AG04450 (cell line): ENCODE results near the gene ZDHHC1. TPM values are rescaled to one million over a fixed set of nuclear protein-coding genes. Genes with fewer than 3 reads are reported as not detected.

ENCODE experiments used
- CTCF ChIA-PET: fragments of 300-600, 350-600 bp; formaldehyde crosslinking; extraction: SDS; loops from one replicate; lab custom pipeline; 2022; ENCODE audit warnings: antibody characterized with exemption, inconsistent platforms; lab: Charles Lee
- POLR2A ChIA-PET: fragments of 350-600 bp; formaldehyde crosslinking; extraction: SDS; loops from one replicate; lab custom pipeline; 2021; ENCODE audit warnings: antibody characterized with exemption, inconsistent platforms; lab: Yijun Ruan, JAX
- DNase-seq: peaks from one replicate; pipeline ENCODE4 v3.0.0-alpha.2; 2011; ENCODE audit warnings: low read depth, low spot score
- H3K27ac ChIP-seq: one replicate; pipeline ENCODE4 v1.5.1; 2012; ENCODE audit warnings: low read depth, low read length, control low read depth
- H3K27me3 ChIP-seq: one replicate; pipeline ENCODE4 v1.6.0; 2012; ENCODE audit warnings: low read length; ENCODE audit not compliant: control insufficient read depth, insufficient read depth
- H3K4me3 ChIP-seq: 2 replicates; pipeline ENCODE4 v1.5.1; 2011; ENCODE audit warnings: mild to moderate bottlenecking, low read depth, low read length, control low read depth
- H3K9me3 ChIP-seq: 2 replicates; pipeline ENCODE4 v1.5.1; 2012; ENCODE audit warnings: low read length; ENCODE audit not compliant: control insufficient read depth, insufficient read depth
- CTCF ChIP-seq: IDR thresholded peaks from 2 replicates; pipeline ENCODE4 v1.5.1; 2011; ENCODE audit warnings: low read depth, low read length, control low read depth, inconsistent platforms
- polyA plus RNA-seq: library from polyadenylated mRNA; depleted of rRNA; stranded (reverse); fragments of >200 nt; gene quantifications from 2 replicates; pipeline ENCODE4 v1.2.3, GENCODE V29; 2011

ZDHHC1 gene
- polyA plus RNA-seq, 1 experiment = 1.9 TPM

GRCh38 chr16:67462279-67462655, 46.0 kb upstream of the ZDHHC1 start:
- no peak for TF ChIP-seq CTCF
- ChIA-PET POLR2A (no interaction called here), CTCF (interaction anchor here (0.7 to 7.7 kb wide), 5 partner anchors 15 to 113 kb away, joined by 3 to 154 read pairs (median 7); partner anchors contain the start of genes ATP6V0D1 and HSD11B2)
- Histone ChIP-seq H3K27me3 (no peaks in the 10 kb centered on the region), H3K4me3 (no peak overlapping the region), H3K9me3 (no peaks in the 10 kb centered on the region), H3K27ac (no peak overlapping the region)
- DNase-seq = no peak

GRCh38 chr16:67461600-67462278, 45.5 kb upstream of the ZDHHC1 start:
- no peak overlapping the region for H3K27ac ChIP-seq
- CTCF ChIA-PET = interaction anchor here (0.7 to 7.7 kb wide), 5 partner anchors 14 to 113 kb away, joined by 3 to 154 read pairs (median 7); partner anchors contain the start of gene HSD11B2
- DNase-seq = no peak

GRCh38 chr16:67460961-67461360, 44.7 kb upstream of the ZDHHC1 start:
- ChIA-PET CTCF (interaction anchor here (1.2 to 2.1 kb wide), 2 partner anchors 14 to 60 kb away, joined by 5 to 14 read pairs; no protein-coding TSS in a partner anchor), POLR2A (no interaction called here)

More at GRCh38 chr16:67461600-67462278, 45.5 kb upstream of the ZDHHC1 start:
- H3K9me3 ChIP-seq = no peaks in the 10 kb centered on the region
- no peak overlapping the region for H3K4me3 ChIP-seq
- H3K27me3 ChIP-seq = no peaks in the 10 kb centered on the region
- POLR2A ChIA-PET = no interaction called here
- TF ChIP-seq CTCF = no peak

GRCh38 chr16:67460168-67460567, 43.9 kb upstream of the ZDHHC1 start:
- H3K4me3 ChIP-seq = no peak overlapping the region
- H3K27ac ChIP-seq = no peak overlapping the region
- POLR2A ChIA-PET = no interaction called here
- CTCF ChIA-PET = no interaction called here
- H3K27me3 ChIP-seq = no peaks in the 10 kb centered on the region
- TF ChIP-seq CTCF = no peak
- H3K9me3 ChIP-seq = no peaks in the 10 kb centered on the region
- DNase-seq = no peak

More at GRCh38 chr16:67460961-67461360, 44.7 kb upstream of the ZDHHC1 start:
- H3K27me3 ChIP-seq = no peaks in the 10 kb centered on the region
- no peak for DNase-seq
- H3K9me3 ChIP-seq = no peaks in the 10 kb centered on the region
- H3K27ac ChIP-seq = no peak overlapping the region
- no peak for TF ChIP-seq CTCF
- no peak overlapping the region for H3K4me3 ChIP-seq

GRCh38 chr16:67459861-67460150, 43.5 kb upstream of the ZDHHC1 start:
- no peak for DNase-seq
- no peak overlapping the region for H3K27ac ChIP-seq
- ChIA-PET CTCF (interaction anchor here (0.7 kb wide), 1 partner anchor 62 kb away, joined by 3 read pairs; no protein-coding TSS in a partner anchor), POLR2A (no interaction called here)
- H3K4me3 ChIP-seq = no peak overlapping the region
- no peak for TF ChIP-seq CTCF
- H3K27me3 ChIP-seq = no peaks in the 10 kb centered on the region
- no peaks in the 10 kb centered on the region for H3K9me3 ChIP-seq
